C4-2B (cell line): ENCODE data around the gene FNDC11.

ENCODE experiments used
- ZFX ChIP-seq: fragments of 450-650 bp; IDR thresholded peaks from 2 replicates; pipeline ENCODE4 v1.6.1; 2017
- TF ChIP-seq, protein P1 (sequence below): fragments of 450-650 bp; conservative IDR thresholded peaks from 2 replicates; pipeline ENCODE4 v1.5.1; 2017; ENCODE audit warnings: mild to moderate bottlenecking

DNA sequence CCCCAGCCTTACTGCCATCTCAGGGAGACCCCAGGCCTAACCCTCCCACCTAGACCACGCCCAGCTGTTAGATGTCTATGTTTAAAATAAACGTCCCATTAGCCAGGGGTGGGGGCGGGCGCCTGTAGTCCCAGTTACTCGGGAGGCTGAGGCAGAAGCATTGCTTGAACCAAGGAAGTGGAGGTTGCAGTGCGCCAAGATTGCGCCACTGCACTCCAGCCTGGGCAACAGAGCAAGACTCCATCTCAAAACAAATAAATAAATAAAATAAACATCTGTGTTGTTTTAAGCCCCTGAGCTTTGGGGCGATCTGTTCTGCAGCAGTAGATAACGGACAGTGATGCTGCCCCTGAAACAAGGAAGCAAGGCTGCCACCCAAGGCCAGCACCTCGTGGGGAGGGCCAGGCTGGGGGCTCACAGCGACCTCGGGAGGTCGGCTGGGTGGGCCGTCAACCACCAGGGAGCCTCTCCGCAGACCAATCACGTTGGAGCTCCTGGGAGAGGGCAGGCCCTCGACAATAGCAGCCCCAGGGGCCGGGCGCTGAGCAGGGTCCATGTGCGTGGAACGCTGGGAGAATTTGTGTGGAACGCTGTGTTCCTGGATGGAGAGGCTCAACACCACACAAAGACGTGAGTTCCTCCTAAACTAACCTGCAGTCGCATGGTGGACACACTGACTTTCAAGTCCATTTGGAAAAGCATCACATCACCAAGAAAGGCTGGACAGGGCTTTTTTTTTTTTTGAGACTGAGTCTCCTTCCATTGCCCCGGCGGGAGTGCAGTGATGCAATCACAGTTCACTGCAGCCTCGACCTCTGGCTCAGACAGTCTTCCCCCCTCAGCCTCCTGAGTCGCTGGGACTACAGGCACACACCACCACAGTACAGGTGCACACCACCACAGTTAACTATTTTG, 21.1 kb downstream of the FNDC11 start:
- TF ChIP-seq, protein P1, sequence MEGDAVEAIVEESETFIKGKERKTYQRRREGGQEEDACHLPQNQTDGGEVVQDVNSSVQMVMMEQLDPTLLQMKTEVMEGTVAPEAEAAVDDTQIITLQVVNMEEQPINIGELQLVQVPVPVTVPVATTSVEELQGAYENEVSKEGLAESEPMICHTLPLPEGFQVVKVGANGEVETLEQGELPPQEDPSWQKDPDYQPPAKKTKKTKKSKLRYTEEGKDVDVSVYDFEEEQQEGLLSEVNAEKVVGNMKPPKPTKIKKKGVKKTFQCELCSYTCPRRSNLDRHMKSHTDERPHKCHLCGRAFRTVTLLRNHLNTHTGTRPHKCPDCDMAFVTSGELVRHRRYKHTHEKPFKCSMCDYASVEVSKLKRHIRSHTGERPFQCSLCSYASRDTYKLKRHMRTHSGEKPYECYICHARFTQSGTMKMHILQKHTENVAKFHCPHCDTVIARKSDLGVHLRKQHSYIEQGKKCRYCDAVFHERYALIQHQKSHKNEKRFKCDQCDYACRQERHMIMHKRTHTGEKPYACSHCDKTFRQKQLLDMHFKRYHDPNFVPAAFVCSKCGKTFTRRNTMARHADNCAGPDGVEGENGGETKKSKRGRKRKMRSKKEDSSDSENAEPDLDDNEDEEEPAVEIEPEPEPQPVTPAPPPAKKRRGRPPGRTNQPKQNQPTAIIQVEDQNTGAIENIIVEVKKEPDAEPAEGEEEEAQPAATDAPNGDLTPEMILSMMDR, result no peak
- TF ChIP-seq ZFX, result no peak
